Panc1 (cell line): ENCODE data around the gene CCDC191.

Experiments used
- CTCF ChIP-seq: fragments of 450-650 bp; IDR thresholded peaks from 2 replicates; pipeline ENCODE4 v1.5.1; 2017; ENCODE audit warnings: mild to moderate bottlenecking
- POLR2AphosphoS5 ChIP-seq: IDR thresholded peaks from 2 replicates; pipeline ENCODE4 v1.6.1; 2012; ENCODE audit warnings: mild to moderate bottlenecking, low read depth, low read length, moderate library complexity
- SIN3A ChIP-seq: IDR thresholded peaks from 2 replicates; pipeline ENCODE4 v1.6.1; 2012; ENCODE audit warnings: low read depth, mild to moderate bottlenecking, low read length, moderate library complexity, borderline replicate concordance; ENCODE audit not compliant: insufficient read depth

GRCh38 chr3:114071786-114072185 is 15.5 kb upstream of the CCDC191 start:
- TF ChIP-seq SIN3A (no peak), CTCF (no peak), POLR2AphosphoS5 (no peak)
